CD14-positive monocyte (primary cell): ENCODE data around the gene HDAC4. TPM values are rescaled to one million over a fixed set of nuclear protein-coding genes. Genes with fewer than 3 reads are reported as not detected.

Experiments
- DNase-seq, 3 donors: peaks; one replicate each; pipeline ENCODE4 v3.0.0-alpha.2; 2011 to 2022
- H2AFZ ChIP-seq: 2 replicates; pipeline ENCODE4 v1.6.0; 2012; ENCODE audit warnings: mild to moderate bottlenecking, low read depth, low read length, inconsistent platforms; ENCODE audit not compliant: insufficient read depth, poor library complexity, severe bottlenecking
- H3K27ac ChIP-seq, 2 donors: 1 replicate in 1 of 2; 2 replicates in 1 of 2; pipeline ENCODE4 v1.5.1; 2012 to 2013; ENCODE audit warnings: low read length in 2 of 2, control low read depth in 1 of 2, inconsistent platforms in 1 of 2, low read depth in 1 of 2, mild to moderate bottlenecking in 1 of 2
- H3K27me3 ChIP-seq, 2 donors: one replicate each; pipeline versions ENCODE4 v1.6.0 to v1.6.1; 2011 to 2013; ENCODE audit warnings: low read length in 2 of 2; ENCODE audit not compliant: control insufficient read depth in 2 of 2, insufficient read depth in 2 of 2
- H3K36me3 ChIP-seq, 2 donors: replicated peaks in 1 of 2; 1 replicate in 1 of 2; 2 replicates in 1 of 2; pipeline versions ENCODE4 v1.5.1 to v1.6.1; 2012 to 2013; ENCODE audit warnings: low read length in 2 of 2, control low read depth in 1 of 2, inconsistent platforms in 1 of 2, mild to moderate bottlenecking in 1 of 2; ENCODE audit not compliant: insufficient read depth in 2 of 2, control insufficient read depth in 1 of 2
- H3K4me1 ChIP-seq, 2 donors: 1 replicate in 1 of 2; 2 replicates in 1 of 2; pipeline versions ENCODE4 v1.5.1 to v1.6.1; 2012 to 2013; ENCODE audit warnings: low read length in 2 of 2, control low read depth in 1 of 2, inconsistent platforms in 1 of 2, mild to moderate bottlenecking in 1 of 2, moderate library complexity in 1 of 2; ENCODE audit not compliant: insufficient read depth in 2 of 2, control insufficient read depth in 1 of 2
- H3K4me2 ChIP-seq: replicated peaks from 2 replicates; pipeline ENCODE3; 2012; ENCODE audit warnings: low read length, moderate library complexity, mild to moderate bottlenecking; ENCODE audit not compliant: poor library complexity, severe bottlenecking; ENCODE audit errors: extremely low read depth
- H3K4me3 ChIP-seq, 3 experiments: fragments of 200-600 bp in 1 of 3; sonication (generic) in 1 of 3; replicated peaks in 1 of 3; 1 replicate in 2 of 3; 2 replicates in 1 of 3; pipeline ENCODE4 v1.5.1; 2011 to 2013; ENCODE audit warnings: low read length in 3 of 3, mild to moderate bottlenecking in 3 of 3, control low read depth in 2 of 3, low read depth in 2 of 3, inconsistent platforms in 1 of 3, moderate library complexity in 1 of 3
- H3K79me2 ChIP-seq: 2 replicates; pipeline ENCODE4 v1.6.0; 2012; ENCODE audit warnings: mild to moderate bottlenecking, control low read depth, inconsistent platforms, low read length, moderate library complexity; ENCODE audit not compliant: insufficient read depth
- H3K9ac ChIP-seq: 2 replicates; pipeline ENCODE4 v1.6.0; 2017; ENCODE audit warnings: low read length, mild to moderate bottlenecking; ENCODE audit not compliant: insufficient read depth, poor library complexity, severe bottlenecking
- H3K9me3 ChIP-seq, 2 donors: replicated peaks in 1 of 2; 1 replicate in 1 of 2; 2 replicates in 1 of 2; pipeline versions ENCODE4 v1.5.1 to v1.6.1; 2012 to 2013; ENCODE audit warnings: low read length in 2 of 2, control low read depth in 1 of 2; ENCODE audit not compliant: control insufficient read depth in 1 of 2, insufficient read depth in 1 of 2
- H4K20me1 ChIP-seq: 2 replicates; pipeline ENCODE4 v1.6.0; 2012; ENCODE audit warnings: mild to moderate bottlenecking, low read length, control low read depth, moderate library complexity; ENCODE audit not compliant: insufficient read depth
- H3K27ac Mint-ChIP-seq, 7 donors: one replicate each; pipeline ENCODE4 v1.8.0; 2020; ENCODE audit warnings: mild to moderate bottlenecking in 7 of 7, mixed read lengths in 7 of 7, moderate library complexity in 6 of 7, inconsistent platforms in 2 of 7
- H3K27me3 Mint-ChIP-seq, 3 donors: one replicate each; pipeline ENCODE4 v1.8.0; 2021 to 2022; ENCODE audit warnings: low read depth in 3 of 3, mild to moderate bottlenecking in 3 of 3, mixed read lengths in 3 of 3, moderate library complexity in 3 of 3, inconsistent platforms in 1 of 3
- H3K36me3 Mint-ChIP-seq, 2 donors: one replicate each; pipeline ENCODE4 v1.8.0; 2020; ENCODE audit warnings: mixed read lengths in 2 of 2, inconsistent platforms in 1 of 2, mild to moderate bottlenecking in 1 of 2
- H3K4me1 Mint-ChIP-seq: one replicate; pipeline ENCODE4 v1.8.0; 2020; ENCODE audit warnings: mild to moderate bottlenecking, mixed read lengths
- H3K4me3 Mint-ChIP-seq, 2 donors: one replicate each; pipeline ENCODE4 v1.8.0; 2020; ENCODE audit warnings: mild to moderate bottlenecking in 2 of 2, mixed read lengths in 2 of 2, moderate library complexity in 1 of 2
- H3K9me3 Mint-ChIP-seq, 7 donors: one replicate each; pipeline ENCODE4 v1.8.0; 2020 to 2022; ENCODE audit warnings: mixed read lengths in 7 of 7, mild to moderate bottlenecking in 6 of 7, moderate library complexity in 6 of 7, inconsistent platforms in 2 of 7
- WGBS: methylation state at CpG from one replicate; pipeline ENCODE4 v1.1.5; 2013; ENCODE audit warnings: missing lambda C conversion rate; ENCODE audit not compliant: insufficient coverage; 5-methylcytosine and 5-hydroxymethylcytosine counted together
- intact Hi-C, 2 donors: fragments of 100-400 bp; cut with micrococcal nuclease; formaldehyde crosslinking; loops; one replicate each; pipeline versions ENCODE4 v1.15.0 to v1.15.1; 2023
- polyA plus RNA-seq, 3 donors: library from polyadenylated mRNA; depleted of rRNA in 1 of 3; unstranded in 2 of 3; stranded (reverse) in 1 of 3; fragments of 300-500 nt in 2 of 3; fragments of >200 nt in 1 of 3; fragmentation: Illumina TruSeq in 2 of 3; gene quantifications; 1 replicate in 2 of 3; 2 replicates in 1 of 3; pipeline ENCODE4 v1.2.3, GENCODE V29; 2012 to 2021
- TF ChIP-seq, protein P1 (sequence below): fragments of 200-600 bp; IDR thresholded peaks from one replicate; pipeline ENCODE4 v1.8.0; 2022; ENCODE audit warnings: antibody characterized with exemption, mild to moderate bottlenecking

HDAC4 gene
- polyA plus RNA-seq, 3 donors: 3.3 to 23.0 (median 4.5) TPM

DNA sequence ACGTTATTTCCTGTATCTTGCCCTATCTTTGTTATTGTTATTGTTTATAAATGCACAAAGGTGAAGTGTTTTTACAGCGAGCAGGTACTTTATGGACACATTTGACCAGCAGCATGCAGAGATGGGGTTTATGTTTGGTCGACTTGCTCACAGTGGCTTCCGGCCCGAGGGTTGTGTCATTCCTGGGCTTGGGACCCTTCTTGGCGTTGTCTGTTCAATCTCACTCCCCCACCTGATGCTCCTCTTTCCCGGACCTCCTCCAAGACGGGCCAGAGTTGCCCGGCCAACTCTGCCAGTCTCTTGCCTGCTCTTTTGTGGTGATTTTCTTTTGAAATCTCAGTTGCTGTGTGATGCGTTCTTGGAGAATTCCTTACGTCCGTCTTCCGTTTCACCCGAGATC is 399.0 kb downstream of the HDAC4 start:
- DNase-seq: no peak
- Histone ChIP-seq H4K20me1 (no peaks in the 10 kb centered on the region), H2AFZ (no peak overlapping the region), H3K36me3 (no peaks in the 10 kb centered on the region), H3K27me3 (no peaks in the 10 kb centered on the region), H3K4me1 (no peaks in the 10 kb centered on the region), H3K79me2 (no peaks in the 10 kb centered on the region), H3K9me3 (peaks cover 0 to 14% of the 10 kb centered on the region in 2 donors), H3K27ac (no peak overlapping the region), H3K4me3 (no peak overlapping the region), H3K9ac (no peak overlapping the region), H3K4me2 (no peak overlapping the region)
- TF ChIP-seq, protein P1, sequence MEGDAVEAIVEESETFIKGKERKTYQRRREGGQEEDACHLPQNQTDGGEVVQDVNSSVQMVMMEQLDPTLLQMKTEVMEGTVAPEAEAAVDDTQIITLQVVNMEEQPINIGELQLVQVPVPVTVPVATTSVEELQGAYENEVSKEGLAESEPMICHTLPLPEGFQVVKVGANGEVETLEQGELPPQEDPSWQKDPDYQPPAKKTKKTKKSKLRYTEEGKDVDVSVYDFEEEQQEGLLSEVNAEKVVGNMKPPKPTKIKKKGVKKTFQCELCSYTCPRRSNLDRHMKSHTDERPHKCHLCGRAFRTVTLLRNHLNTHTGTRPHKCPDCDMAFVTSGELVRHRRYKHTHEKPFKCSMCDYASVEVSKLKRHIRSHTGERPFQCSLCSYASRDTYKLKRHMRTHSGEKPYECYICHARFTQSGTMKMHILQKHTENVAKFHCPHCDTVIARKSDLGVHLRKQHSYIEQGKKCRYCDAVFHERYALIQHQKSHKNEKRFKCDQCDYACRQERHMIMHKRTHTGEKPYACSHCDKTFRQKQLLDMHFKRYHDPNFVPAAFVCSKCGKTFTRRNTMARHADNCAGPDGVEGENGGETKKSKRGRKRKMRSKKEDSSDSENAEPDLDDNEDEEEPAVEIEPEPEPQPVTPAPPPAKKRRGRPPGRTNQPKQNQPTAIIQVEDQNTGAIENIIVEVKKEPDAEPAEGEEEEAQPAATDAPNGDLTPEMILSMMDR: no peak
- no peaks in the 10 kb centered on the region for H3K36me3 Mint-ChIP-seq
- peaks cover 6 to 24% (median 15%) of the 10 kb centered on the region in 7 donors for H3K9me3 Mint-ChIP-seq
- intact Hi-C loops: no loop called here
- H3K27me3 Mint-ChIP-seq: peaks cover 3 to 19% (median 6%) of the 10 kb centered on the region in 3 donors
- no peak overlapping the region for H3K4me3 Mint-ChIP-seq
- no peak overlapping the region for H3K27ac Mint-ChIP-seq
- 80% methylated on average over 1 of the region's 14 CpGs for WGBS
- H3K4me1 Mint-ChIP-seq: no peaks in the 10 kb centered on the region

DNA sequence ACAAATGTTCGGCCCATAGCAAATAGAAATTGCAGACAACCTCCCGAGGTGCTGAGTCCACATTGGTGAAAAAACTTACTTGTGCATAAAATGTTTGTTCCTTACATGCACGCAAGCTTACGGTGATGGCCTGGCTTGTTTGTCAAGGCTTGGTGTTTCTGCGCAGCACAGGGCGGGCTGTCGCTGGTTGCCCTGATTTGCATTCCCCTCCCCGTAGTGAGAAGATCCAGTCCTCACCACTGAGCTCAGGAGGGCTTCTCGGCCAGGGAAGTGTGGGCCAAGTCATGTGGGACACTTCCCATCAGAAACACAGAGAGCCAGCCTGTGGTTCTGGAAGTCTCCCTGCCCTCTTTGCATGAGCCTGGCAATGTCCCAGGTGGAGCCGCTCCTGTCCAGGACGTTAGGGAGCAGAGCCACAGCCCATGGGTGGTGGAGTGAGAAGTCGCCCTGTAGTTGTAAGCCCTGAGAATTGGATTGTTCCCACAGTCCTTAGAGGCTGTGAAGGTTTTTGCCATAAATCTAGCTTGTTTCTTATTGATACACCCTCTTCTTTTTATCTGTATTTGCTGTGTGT is 400.2 kb downstream of the HDAC4 start:
- peaks cover 0 to 17% (median 6%) of the 10 kb centered on the region in 3 donors for H3K27me3 Mint-ChIP-seq
- intact Hi-C loops: no loop called here
- no peaks in the 10 kb centered on the region for H3K36me3 ChIP-seq
- no peaks in the 10 kb centered on the region for H3K27me3 ChIP-seq
- H3K27ac Mint-ChIP-seq: no peak overlapping the region
- H3K36me3 Mint-ChIP-seq: no peaks in the 10 kb centered on the region
- 98% methylated on average over 8 of the region's 12 CpGs for WGBS
- no peaks in the 10 kb centered on the region for H4K20me1 ChIP-seq
- H3K4me1 ChIP-seq: no peaks in the 10 kb centered on the region
- no peaks in the 10 kb centered on the region for H3K79me2 ChIP-seq
- DNase-seq: no peak
- no peak overlapping the region for H3K4me2 ChIP-seq
- H3K4me3 Mint-ChIP-seq: no peak overlapping the region
- H3K4me3 ChIP-seq: no peak overlapping the region
- H3K27ac ChIP-seq: no peak overlapping the region
- TF ChIP-seq, protein P1: no peak
- H3K9me3 Mint-ChIP-seq: peaks cover 6 to 24% (median 14%) of the 10 kb centered on the region in 7 donors
- no peaks in the 10 kb centered on the region for H3K4me1 Mint-ChIP-seq
- H3K9me3 ChIP-seq: peaks cover 0 to 14% of the 10 kb centered on the region in 2 donors
- H3K9ac ChIP-seq: no peak overlapping the region
- no peak overlapping the region for H2AFZ ChIP-seq
